CD8-positive, alpha-beta memory T cell (primary cell): ENCODE data around the gene TSPAN16. TPM values are rescaled to one million over a fixed set of nuclear protein-coding genes. Genes with fewer than 3 reads are reported as not detected.
"Not testable (repeated sequence)": the region's sequence is repeated elsewhere in the genome, so short reads cannot be mapped to it uniquely, and the experiment has no call there.

Source experiments
- CTCF ChIA-PET: fragments of 350-600 bp; sonication (Branson Sonifier 250); formaldehyde crosslinking; loops from one replicate; lab custom pipeline; 2021; ENCODE audit warnings: antibody characterized with exemption; lab: Charles Lee
- POLR2A ChIA-PET: fragments of 350-600 bp; sonication (Branson Sonifier 250); formaldehyde crosslinking; loops from one replicate; lab custom pipeline; 2021; ENCODE audit warnings: antibody characterized with exemption; lab: Charles Lee
- DNase-seq, 5 donors: peaks; one replicate each; pipeline versions ENCODE4 v3.0.0 to v3.0.0-alpha.2; 2020 to 2022; ENCODE audit warnings: mixed read lengths in 1 of 5
- H3K27ac ChIP-seq: one replicate; pipeline ENCODE4 v1.7.0; 2013; ENCODE audit warnings: low read depth, mild to moderate bottlenecking, low read length, moderate library complexity
- H3K27me3 ChIP-seq: 2 replicates; pipeline ENCODE4 v1.7.0; 2013; ENCODE audit warnings: low read length, mild to moderate bottlenecking; ENCODE audit not compliant: insufficient read depth, poor library complexity, severe bottlenecking
- H3K36me3 ChIP-seq: 2 replicates; pipeline ENCODE4 v1.7.0; 2013; ENCODE audit warnings: mild to moderate bottlenecking, low read length, moderate library complexity; ENCODE audit not compliant: insufficient read depth
- H3K4me1 ChIP-seq: 2 replicates; pipeline ENCODE4 v1.7.0; 2013; ENCODE audit warnings: mild to moderate bottlenecking, low read length, moderate library complexity; ENCODE audit not compliant: insufficient read depth
- H3K4me3 ChIP-seq: 2 replicates; pipeline ENCODE4 v1.7.0; 2013; ENCODE audit warnings: mild to moderate bottlenecking, low read length
- H3K9me3 ChIP-seq: 2 replicates; pipeline ENCODE4 v1.7.0; 2013; ENCODE audit warnings: mild to moderate bottlenecking, low read length
- H3K27ac Mint-ChIP-seq, 8 donors: one replicate each; pipeline ENCODE4 v1.8.0; 2020 to 2021; ENCODE audit warnings: mixed read lengths in 8 of 8, mild to moderate bottlenecking in 6 of 8, inconsistent platforms in 3 of 8, moderate library complexity in 3 of 8
- H3K27me3 Mint-ChIP-seq, 2 donors: one replicate each; pipeline ENCODE4 v1.8.0; 2020 to 2021; ENCODE audit warnings: mixed read lengths in 2 of 2, mild to moderate bottlenecking in 1 of 2, moderate library complexity in 1 of 2
- H3K36me3 Mint-ChIP-seq, 3 donors: one replicate each; pipeline ENCODE4 v1.8.0; 2020 to 2021; ENCODE audit warnings: mixed read lengths in 3 of 3, inconsistent platforms in 1 of 3, mild to moderate bottlenecking in 1 of 3
- H3K4me1 Mint-ChIP-seq, 3 donors: one replicate each; pipeline ENCODE4 v1.8.0; 2020 to 2021; ENCODE audit warnings: mixed read lengths in 3 of 3, inconsistent platforms in 1 of 3, mild to moderate bottlenecking in 1 of 3
- H3K4me3 Mint-ChIP-seq, 7 donors: one replicate each; pipeline ENCODE4 v1.8.0; 2020 to 2021; ENCODE audit warnings: mixed read lengths in 7 of 7, mild to moderate bottlenecking in 6 of 7, moderate library complexity in 4 of 7, inconsistent platforms in 2 of 7
- H3K9me3 Mint-ChIP-seq, 5 donors: one replicate each; pipeline ENCODE4 v1.8.0; 2020 to 2022; ENCODE audit warnings: mixed read lengths in 5 of 5, mild to moderate bottlenecking in 3 of 5, moderate library complexity in 2 of 5, inconsistent platforms in 1 of 5
- polyA plus RNA-seq: library from polyadenylated mRNA; unstranded; fragments of 300-500 nt; fragmentation: Illumina TruSeq; gene quantifications from one replicate; pipeline ENCODE4 v1.2.3, GENCODE V29; 2021
- total RNA-seq, 2 experiments: library from RNA; stranded (reverse); gene quantifications; one replicate each; pipeline ENCODE4 v1.2.3, GENCODE V29; 2021

TSPAN16 gene
- total and polyA plus RNA-seq, 3 experiments from 2014 or later: not detected

DNA sequence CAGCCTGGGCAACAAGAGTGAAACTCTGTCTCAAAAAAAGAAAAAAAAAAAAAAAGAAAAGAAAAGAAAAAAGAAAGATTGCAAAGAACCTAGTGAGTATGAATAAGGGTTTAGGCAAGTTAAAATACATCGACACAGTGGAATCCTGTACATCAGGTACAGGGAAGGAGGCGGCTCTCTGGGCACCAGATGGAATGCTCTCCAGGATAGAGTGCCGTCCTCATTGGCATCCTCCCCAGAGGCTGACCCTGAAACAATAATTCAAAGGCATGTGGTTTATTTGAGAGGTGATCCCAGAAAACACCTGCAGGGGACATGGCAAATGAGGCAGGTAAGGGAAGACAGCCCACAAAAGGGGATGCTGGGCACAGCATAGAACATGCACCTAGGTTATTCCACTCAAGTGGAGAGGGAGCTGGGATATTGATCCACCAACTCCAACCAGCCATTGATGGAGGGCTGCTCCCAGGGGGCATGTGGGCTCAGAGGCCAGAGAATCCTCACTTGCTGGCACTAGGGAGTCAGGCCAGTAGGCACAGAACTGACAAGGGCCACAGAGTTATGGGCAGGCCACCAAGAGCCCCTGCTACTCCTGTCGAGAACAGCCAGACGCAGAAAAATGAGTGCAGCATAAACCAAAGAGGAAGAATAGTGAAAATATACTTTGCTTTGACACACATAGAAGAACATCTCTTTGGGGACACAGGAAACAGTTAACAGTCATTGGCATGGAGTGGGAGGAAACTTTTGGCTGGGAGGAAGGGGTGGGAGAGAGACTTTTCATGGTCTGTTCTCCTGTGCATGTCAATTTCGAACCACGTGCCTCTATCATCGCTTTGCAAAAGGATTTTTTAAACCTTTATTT is 4.2 kb downstream of the TSPAN16 start:
- Histone ChIP-seq H3K27me3 (no peaks in the 10 kb centered on the region), H3K4me3 (no peak overlapping the region), H3K4me1 (no peaks in the 10 kb centered on the region), H3K9me3 (no peaks in the 10 kb centered on the region), H3K36me3 (no peaks in the 10 kb centered on the region), H3K27ac (no peak overlapping the region)
- Mint-ChIP-seq H3K9me3 (no peaks in the 10 kb centered on the region), H3K27ac (peak overlapping the region in 1 of 8 donors; percentile 20), H3K4me3 (no peak overlapping the region), H3K36me3 (no peaks in the 10 kb centered on the region), H3K4me1 (no peaks in the 10 kb centered on the region), H3K27me3 (peaks cover 1 to 3% of the 10 kb centered on the region in 2 donors)
- ChIA-PET CTCF (no interaction called here), POLR2A (no interaction called here)
- DNase-seq: no peak

- H3K9me3 ChIP-seq: no peaks in the 10 kb centered on the region
- no peak overlapping the region for H3K4me3 ChIP-seq
- H3K27me3 ChIP-seq: no peaks in the 10 kb centered on the region
- no peaks in the 10 kb centered on the region for H3K9me3 Mint-ChIP-seq
- H3K4me1 ChIP-seq: no peaks in the 10 kb centered on the region
- no peak overlapping the region for H3K27ac Mint-ChIP-seq
- CTCF ChIA-PET: no interaction called here
- no peak for DNase-seq
- no peak overlapping the region for H3K4me3 Mint-ChIP-seq
- H3K27ac ChIP-seq: no peak overlapping the region
- H3K4me1 Mint-ChIP-seq: no peaks in the 10 kb centered on the region
- H3K27me3 Mint-ChIP-seq: peaks cover 1 to 5% of the 10 kb centered on the region in 2 donors
- POLR2A ChIA-PET: no interaction called here
- no peaks in the 10 kb centered on the region for H3K36me3 Mint-ChIP-seq
- H3K36me3 ChIP-seq: no peaks in the 10 kb centered on the region
These were observed 4.8 kb downstream of the TSPAN16 start for GRCh38 chr19:11300811-11301120.

GRCh38 chr19:11304936-11305335 is 9.0 kb downstream of the TSPAN16 start:
- CTCF ChIA-PET: interaction anchor here (1.3 kb wide), 1 partner anchor 468 kb away, joined by 3 read pairs; no protein-coding TSS in a partner anchor
- no peak overlapping the region for H3K4me3 ChIP-seq
- H3K4me1 ChIP-seq: no peaks in the 10 kb centered on the region
- no peaks in the 10 kb centered on the region for H3K9me3 ChIP-seq
- H3K4me1 Mint-ChIP-seq: no peaks in the 10 kb centered on the region
- H3K4me3 Mint-ChIP-seq: peak overlapping the region in 1 of 7 donors; percentile 6
- H3K27me3 ChIP-seq: no peaks in the 10 kb centered on the region
- H3K27me3 Mint-ChIP-seq: peaks cover 3 to 18% of the 10 kb centered on the region in 2 donors
- DNase-seq: no peak
- no peaks in the 10 kb centered on the region for H3K9me3 Mint-ChIP-seq
- POLR2A ChIA-PET: interaction anchor here (0.6 kb wide), 1 partner anchor 404 kb away, joined by 8 read pairs; no protein-coding TSS in a partner anchor
- H3K27ac ChIP-seq: no peak overlapping the region
- no peaks in the 10 kb centered on the region for H3K36me3 Mint-ChIP-seq
- no peak overlapping the region for H3K27ac Mint-ChIP-seq
- no peaks in the 10 kb centered on the region for H3K36me3 ChIP-seq

DNA sequence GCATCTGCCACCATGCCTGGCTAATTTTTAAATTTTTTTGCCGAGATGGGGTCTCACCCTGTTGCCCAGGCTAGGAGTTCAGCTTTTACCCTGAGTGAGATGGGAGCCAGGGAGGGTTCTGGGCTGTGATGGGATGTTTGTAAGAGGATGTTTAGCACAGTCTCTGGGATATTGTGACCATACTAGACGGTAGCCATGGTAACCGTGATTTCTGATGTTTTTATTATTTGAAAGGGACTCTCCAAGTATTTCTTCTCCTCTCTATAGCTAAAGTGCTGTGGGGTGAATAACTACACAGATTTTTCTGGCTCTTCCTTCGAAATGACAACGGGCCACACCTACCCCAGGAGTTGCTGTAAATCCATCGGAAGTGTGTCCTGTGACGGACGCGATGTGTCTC is 10.4 kb downstream of the TSPAN16 start:
- H3K4me3 ChIP-seq: no peak overlapping the region
- Mint-ChIP-seq H3K9me3 (no peaks in the 10 kb centered on the region), H3K36me3 (no peaks in the 10 kb centered on the region), H3K27me3 (peaks cover 7 to 20% of the 10 kb centered on the region in 2 donors), H3K27ac (no peak overlapping the region), H3K4me1 (no peaks in the 10 kb centered on the region), H3K4me3 (no peak overlapping the region)
- ChIA-PET CTCF (no interaction called here), POLR2A (no interaction called here)
- H3K36me3 ChIP-seq: no peaks in the 10 kb centered on the region
- H3K27me3 ChIP-seq: no peaks in the 10 kb centered on the region
- no peak for DNase-seq
- H3K9me3 ChIP-seq: no peaks in the 10 kb centered on the region
- no peak overlapping the region for H3K27ac ChIP-seq
- no peaks in the 10 kb centered on the region for H3K4me1 ChIP-seq

- CTCF ChIA-PET, H3K27me3 Mint-ChIP-seq, H3K4me3 Mint-ChIP-seq, H3K9me3 Mint-ChIP-seq, H3K4me1 ChIP-seq, H3K4me3 ChIP-seq, POLR2A ChIA-PET, H3K36me3 Mint-ChIP-seq, H3K27ac ChIP-seq, H3K36me3 ChIP-seq, H3K27me3 ChIP-seq, H3K9me3 ChIP-seq, DNase-seq: not testable (repeated sequence)
- Mint-ChIP-seq H3K27ac (peak overlapping the region in 2 of 8 donors; percentile 85 to 89), H3K4me1 (peaks cover 12 to 17% (median 13%) of the 10 kb centered on the region in 3 donors)
These were observed 24.5 kb downstream of the TSPAN16 start for GRCh38 chr19:11320278-11320995.

DNA sequence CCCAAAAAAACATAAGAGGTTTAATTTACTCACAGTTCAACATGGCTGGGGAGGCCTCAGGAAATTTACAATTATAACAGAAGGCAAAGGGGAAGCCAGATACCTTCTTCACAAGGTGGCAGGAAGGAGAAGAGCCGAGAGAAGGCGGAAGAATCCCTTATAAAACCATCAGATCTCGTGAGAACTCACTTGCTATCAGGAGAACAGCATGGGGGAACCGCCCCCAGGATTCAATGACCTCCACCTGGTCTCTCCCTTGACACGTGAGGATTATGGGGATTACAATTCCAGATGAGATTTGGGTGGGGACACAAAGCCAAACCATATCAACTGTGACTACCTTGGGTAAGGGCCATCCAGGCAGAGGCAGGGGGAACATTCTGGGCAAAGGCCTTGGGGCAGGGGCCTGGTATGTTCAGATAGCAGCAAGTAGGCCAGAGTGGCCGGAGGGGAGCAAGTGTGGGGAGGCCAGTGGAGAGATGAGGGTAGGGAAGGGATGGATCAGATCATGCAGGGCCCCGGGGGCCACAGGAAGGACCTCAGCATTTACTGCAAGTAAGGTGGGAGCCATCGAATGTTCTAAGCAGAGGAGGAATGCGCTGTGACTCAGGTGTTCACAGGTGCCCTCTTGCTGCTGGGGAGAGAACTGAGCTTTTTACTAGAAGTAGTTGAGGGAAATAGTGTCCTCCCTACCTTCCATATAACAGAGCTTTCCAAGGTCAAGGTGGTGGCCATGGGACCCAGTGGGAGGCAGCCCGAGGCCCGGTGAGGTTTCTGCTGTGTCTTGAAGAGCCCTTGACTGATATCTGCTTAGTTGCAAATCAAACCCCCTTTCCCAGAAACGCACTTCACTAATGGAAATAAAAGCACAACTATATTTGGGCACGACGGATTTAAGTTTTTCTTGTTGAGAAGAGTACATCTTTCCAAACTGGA is 25.5 kb downstream of the TSPAN16 start:
- peak overlapping the region in 2 of 8 donors; percentile 32 to 85 for H3K27ac Mint-ChIP-seq
- peaks cover 0 to 4% (median 0%) of the 10 kb centered on the region in 3 donors for H3K36me3 Mint-ChIP-seq
- no peak overlapping the region for H3K4me3 ChIP-seq
- DNase-seq: no peak
- H3K9me3 Mint-ChIP-seq: no peaks in the 10 kb centered on the region
- H3K27me3 ChIP-seq: no peaks in the 10 kb centered on the region
- H3K27ac ChIP-seq: no peak overlapping the region
- CTCF ChIA-PET: interaction anchor here (0.9 kb wide), 1 partner anchor 60 kb away, joined by 5 read pairs; no protein-coding TSS in a partner anchor
- H3K36me3 ChIP-seq: no peaks in the 10 kb centered on the region
- H3K4me1 ChIP-seq: peaks cover 6% of the 10 kb centered on the region
- POLR2A ChIA-PET: no interaction called here
- H3K4me1 Mint-ChIP-seq: peaks cover 12 to 17% (median 13%) of the 10 kb centered on the region in 3 donors
- H3K27me3 Mint-ChIP-seq: peaks cover 0 to 8% of the 10 kb centered on the region in 2 donors
- no peak overlapping the region for H3K4me3 Mint-ChIP-seq
- H3K9me3 ChIP-seq: no peaks in the 10 kb centered on the region

DNA sequence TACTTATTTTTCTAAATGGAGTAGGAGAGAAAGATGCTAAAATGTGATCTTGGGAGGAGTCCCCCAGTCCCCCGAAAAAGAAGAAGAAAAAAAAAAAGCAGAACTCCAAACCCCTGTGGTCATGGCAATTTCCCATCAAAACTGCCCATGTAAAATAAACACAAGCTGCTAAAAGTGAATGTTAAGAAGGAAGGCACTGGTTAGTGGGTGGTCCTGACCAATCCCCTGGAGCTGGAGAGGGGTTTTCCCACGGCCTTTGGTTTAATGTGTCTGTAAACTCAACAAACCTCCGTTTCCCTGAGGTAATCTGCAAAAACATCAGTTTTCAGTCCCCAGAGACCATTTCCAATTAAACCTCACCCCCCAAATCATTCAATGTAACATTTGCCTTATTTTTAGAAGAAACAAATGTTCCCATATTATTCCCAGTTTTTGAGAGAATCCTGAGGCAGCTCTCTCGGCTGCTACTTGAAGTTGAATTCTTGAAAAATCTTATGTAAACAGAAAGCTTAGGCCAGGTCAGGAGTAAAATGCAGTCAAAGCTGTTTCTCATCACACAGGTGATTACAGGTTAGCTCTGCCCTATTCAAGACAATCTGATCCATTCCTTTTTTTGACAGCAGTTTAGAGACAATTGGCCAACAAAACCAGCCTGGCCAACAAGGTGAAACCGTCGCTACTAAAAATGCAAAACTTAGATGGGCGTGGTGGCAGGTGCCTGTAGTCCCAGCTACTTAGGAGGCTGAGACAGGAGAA is 26.5 kb downstream of the TSPAN16 start:
- Histone ChIP-seq H3K27ac (no peak overlapping the region), H3K27me3 (no peaks in the 10 kb centered on the region), H3K9me3 (no peaks in the 10 kb centered on the region), H3K36me3 (no peaks in the 10 kb centered on the region), H3K4me1 (peaks cover 6% of the 10 kb centered on the region), H3K4me3 (no peak overlapping the region)
- no peak for DNase-seq
- Mint-ChIP-seq H3K4me3 (no peak overlapping the region), H3K9me3 (no peaks in the 10 kb centered on the region), H3K4me1 (peaks cover 12 to 17% (median 13%) of the 10 kb centered on the region in 3 donors), H3K27ac (peak overlapping the region in 2 of 8 donors; percentile 6 to 32), H3K36me3 (peaks cover 0 to 10% (median 0%) of the 10 kb centered on the region in 3 donors), H3K27me3 (peaks cover 0 to 3% of the 10 kb centered on the region in 2 donors)
- CTCF ChIA-PET: interaction anchor here (0.9 kb wide), 1 partner anchor 59 kb away, joined by 5 read pairs; no protein-coding TSS in a partner anchor
- POLR2A ChIA-PET: no interaction called here
